RWPE2 (cell line): ENCODE results near the gene COL15A1.
"Not testable (repeated sequence)": the region's sequence is repeated elsewhere in the genome, so short reads cannot be mapped to it uniquely, and the experiment has no call there.

Experiments
- ATAC-seq: fragments of 200-7000 bp; cut with Tn5 transposase; 3 replicates; pipeline ENCODE4 v1.9.1; 2021; ENCODE audit warnings: low read depth
- DNase-seq: peaks from one replicate; pipeline ENCODE4 v3.0.0-alpha.2; 2020; ENCODE audit warnings: low spot score
- H3K27ac ChIP-seq: fragments of 450-650 bp; 2 replicates; pipeline ENCODE4 v1.5.1; 2017; ENCODE audit warnings: mild to moderate bottlenecking; ENCODE audit not compliant: poor library complexity, severe bottlenecking
- H3K27me3 ChIP-seq: fragments of 250-450 bp; sonication (Bioruptor Pico); 2 replicates; pipeline ENCODE4 v1.5.1; 2021; ENCODE audit warnings: mild to moderate bottlenecking, moderate library complexity; ENCODE audit not compliant: insufficient read depth, poor library complexity, severe bottlenecking
- H3K36me3 ChIP-seq: fragments of 250-450 bp; sonication (Bioruptor Pico); 2 replicates; pipeline ENCODE4 v1.5.1; 2020; ENCODE audit warnings: low read depth, mild to moderate bottlenecking, moderate library complexity
- H3K4me1 ChIP-seq: fragments of 250-450 bp; sonication (Bioruptor Pico); 2 replicates; pipeline ENCODE4 v1.5.1; 2021; ENCODE audit warnings: mild to moderate bottlenecking, moderate library complexity; ENCODE audit not compliant: insufficient read depth, poor library complexity, severe bottlenecking
- H3K4me3 ChIP-seq: fragments of 250-450 bp; sonication (Bioruptor Pico); 2 replicates; pipeline ENCODE4 v1.5.1; 2021; ENCODE audit warnings: mild to moderate bottlenecking, moderate library complexity; ENCODE audit not compliant: severe bottlenecking
- H3K9me3 ChIP-seq: fragments of 250-450 bp; sonication (Bioruptor Pico); 2 replicates; pipeline ENCODE4 v1.5.1; 2021; ENCODE audit warnings: mild to moderate bottlenecking, moderate library complexity; ENCODE audit not compliant: severe bottlenecking
- TF ChIP-seq, protein P1 (sequence below): fragments of 450-650 bp; IDR thresholded peaks from one replicate; pipeline ENCODE4 v1.5.1; 2017; ENCODE audit warnings: mild to moderate bottlenecking, moderate library complexity; ENCODE audit not compliant: poor library complexity, severe bottlenecking

The COL15A1 gene

DNA sequence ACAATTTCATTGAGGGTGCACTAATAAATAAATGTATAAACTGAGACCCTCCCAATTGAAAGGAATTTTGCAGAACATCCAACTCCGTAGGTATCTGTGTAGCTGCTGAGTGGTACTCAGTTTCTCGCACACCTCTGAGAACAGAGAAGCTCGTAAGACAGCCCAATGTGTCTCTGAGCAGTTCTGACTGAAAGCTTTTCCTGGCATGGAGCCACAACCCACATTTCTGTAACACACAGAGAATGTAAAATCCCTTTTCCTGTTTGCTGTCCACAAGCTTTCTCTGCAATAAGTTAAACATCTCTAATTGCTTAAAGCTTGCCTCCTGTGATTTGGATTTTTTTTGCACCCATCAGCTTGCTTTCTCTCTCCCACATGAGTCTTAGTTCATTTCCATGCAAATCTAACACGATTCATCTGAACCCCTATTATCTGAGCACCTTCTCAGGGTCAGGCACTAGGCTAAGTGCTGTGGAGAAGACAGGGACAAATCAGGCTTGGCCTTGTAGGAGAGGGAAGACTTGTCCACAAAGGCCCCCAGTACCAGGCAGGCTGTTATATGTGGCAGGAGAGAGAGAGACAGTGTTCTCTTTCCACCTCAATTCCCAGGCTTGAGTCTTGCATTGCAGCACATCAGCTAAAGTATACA lies 44.2 kb upstream of the COL15A1 start:
- Histone ChIP-seq H3K9me3 (no peaks in the 10 kb centered on the region), H3K4me3 (no peak overlapping the region), H3K36me3 (no peaks in the 10 kb centered on the region), H3K4me1 (no peaks in the 10 kb centered on the region), H3K27ac (no peak overlapping the region), H3K27me3 (no peaks in the 10 kb centered on the region)
- peak; percentile 85 for ATAC-seq
- DNase-seq = no peak
- TF ChIP-seq, protein P1, sequence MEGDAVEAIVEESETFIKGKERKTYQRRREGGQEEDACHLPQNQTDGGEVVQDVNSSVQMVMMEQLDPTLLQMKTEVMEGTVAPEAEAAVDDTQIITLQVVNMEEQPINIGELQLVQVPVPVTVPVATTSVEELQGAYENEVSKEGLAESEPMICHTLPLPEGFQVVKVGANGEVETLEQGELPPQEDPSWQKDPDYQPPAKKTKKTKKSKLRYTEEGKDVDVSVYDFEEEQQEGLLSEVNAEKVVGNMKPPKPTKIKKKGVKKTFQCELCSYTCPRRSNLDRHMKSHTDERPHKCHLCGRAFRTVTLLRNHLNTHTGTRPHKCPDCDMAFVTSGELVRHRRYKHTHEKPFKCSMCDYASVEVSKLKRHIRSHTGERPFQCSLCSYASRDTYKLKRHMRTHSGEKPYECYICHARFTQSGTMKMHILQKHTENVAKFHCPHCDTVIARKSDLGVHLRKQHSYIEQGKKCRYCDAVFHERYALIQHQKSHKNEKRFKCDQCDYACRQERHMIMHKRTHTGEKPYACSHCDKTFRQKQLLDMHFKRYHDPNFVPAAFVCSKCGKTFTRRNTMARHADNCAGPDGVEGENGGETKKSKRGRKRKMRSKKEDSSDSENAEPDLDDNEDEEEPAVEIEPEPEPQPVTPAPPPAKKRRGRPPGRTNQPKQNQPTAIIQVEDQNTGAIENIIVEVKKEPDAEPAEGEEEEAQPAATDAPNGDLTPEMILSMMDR = no peak

DNA sequence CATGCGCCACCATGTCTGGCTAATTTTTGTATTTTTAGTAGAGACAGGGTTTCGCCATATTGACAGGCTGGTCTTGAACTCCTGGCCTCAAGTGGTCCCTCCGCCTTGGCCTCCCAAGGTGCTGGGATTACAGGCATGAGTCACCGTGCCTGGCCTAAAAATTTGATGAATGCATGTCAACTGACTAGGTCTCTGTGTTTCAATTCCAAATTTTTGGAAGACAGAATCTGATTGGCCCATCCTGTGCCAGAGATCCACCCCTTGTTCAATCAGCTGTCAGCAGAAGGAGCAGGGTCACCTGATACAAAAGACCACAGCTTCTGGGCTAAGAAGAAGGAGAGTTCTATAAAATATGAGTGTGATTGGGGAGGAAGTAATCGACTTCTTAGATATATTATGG lies 43.5 kb upstream of the COL15A1 start:
- H3K27ac ChIP-seq = no peak overlapping the region
- ATAC-seq (no peak), DNase-seq (no peak)
- H3K27me3 ChIP-seq = no peaks in the 10 kb centered on the region
- H3K36me3 ChIP-seq = no peaks in the 10 kb centered on the region
- no peaks in the 10 kb centered on the region for H3K9me3 ChIP-seq
- H3K4me3 ChIP-seq = no peak overlapping the region
- TF ChIP-seq, protein P1 = no peak
- H3K4me1 ChIP-seq = no peaks in the 10 kb centered on the region

DNA sequence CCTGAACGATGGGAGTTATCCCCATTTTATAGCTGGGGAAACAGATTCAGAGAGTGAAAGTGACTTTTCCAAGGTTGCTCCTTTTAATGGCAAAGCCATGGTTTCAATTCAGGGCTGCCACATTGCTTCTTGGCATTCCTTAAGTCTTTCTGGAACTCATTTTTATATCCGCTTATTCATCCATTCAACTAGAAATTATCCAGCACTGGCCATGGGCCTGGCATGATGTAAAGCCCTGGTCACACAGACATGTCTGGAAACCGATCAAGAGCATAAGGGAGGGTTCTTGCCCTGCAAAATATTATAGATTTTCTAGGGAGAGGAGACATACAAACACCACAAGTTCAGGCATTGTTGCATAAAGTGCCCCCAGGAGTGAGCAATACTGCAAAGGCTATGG lies 43.0 kb upstream of the COL15A1 start:
- TF ChIP-seq, protein P1 = no peak
- H3K4me1 ChIP-seq = no peaks in the 10 kb centered on the region
- H3K4me3 ChIP-seq = no peak overlapping the region
- no peak for ATAC-seq
- H3K36me3 ChIP-seq = no peaks in the 10 kb centered on the region
- H3K9me3 ChIP-seq = no peaks in the 10 kb centered on the region
- H3K27me3 ChIP-seq = no peaks in the 10 kb centered on the region
- H3K27ac ChIP-seq = no peak overlapping the region
- no peak for DNase-seq

DNA sequence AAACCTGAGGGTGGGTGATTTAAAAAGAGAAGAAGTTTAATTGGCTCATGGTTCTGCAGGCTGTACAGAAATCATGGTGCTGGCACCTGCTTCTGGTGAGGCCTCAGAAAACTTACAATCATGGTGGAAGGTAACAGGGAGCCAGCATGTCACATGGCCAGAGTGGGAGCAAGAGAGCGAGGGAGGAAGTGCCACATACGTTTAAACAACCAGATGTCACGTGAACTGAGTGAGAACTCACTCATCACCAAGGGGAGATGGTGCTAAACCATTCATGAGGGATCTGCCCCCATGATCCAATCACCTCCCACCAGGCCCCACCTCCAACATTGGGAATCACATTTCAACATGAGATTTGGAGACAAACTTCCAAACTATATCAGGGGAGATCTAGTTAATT lies 41.9 kb upstream of the COL15A1 start:
- not testable (repeated sequence) for H3K4me1 ChIP-seq, DNase-seq

DNA sequence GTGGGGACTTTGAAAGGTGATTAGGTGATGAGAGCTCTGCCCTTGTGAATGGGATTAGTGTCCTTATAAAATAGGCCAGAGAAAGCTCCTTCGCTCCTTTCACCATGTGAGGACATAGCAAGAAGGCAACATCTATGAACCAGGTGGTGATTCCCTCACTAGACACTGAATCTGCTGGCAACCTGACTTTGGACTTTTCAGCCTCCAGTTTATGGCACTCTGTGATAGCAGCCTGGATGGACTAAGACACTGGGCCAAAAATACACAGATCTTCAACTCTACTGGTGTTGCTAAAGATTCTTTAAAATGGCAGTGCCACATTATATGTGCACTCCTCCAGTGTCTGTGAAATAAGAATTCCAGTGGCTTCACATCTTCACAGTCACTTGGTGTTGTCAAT lies 41.2 kb upstream of the COL15A1 start:
- Histone ChIP-seq H3K4me1 (no peaks in the 10 kb centered on the region), H3K4me3 (no peak overlapping the region), H3K36me3 (no peaks in the 10 kb centered on the region), H3K27ac (no peak overlapping the region), H3K9me3 (no peaks in the 10 kb centered on the region), H3K27me3 (no peaks in the 10 kb centered on the region)
- no peak for DNase-seq
- TF ChIP-seq, protein P1 = no peak
- no peak for ATAC-seq

More for the DNA sequence above, 41.9 kb upstream of the COL15A1 start:
- H3K27me3 ChIP-seq, H3K4me3 ChIP-seq, H3K9me3 ChIP-seq, ATAC-seq, H3K36me3 ChIP-seq, H3K27ac ChIP-seq: not testable (repeated sequence)
